Psoas muscle (tissue), 8 donors: ENCODE measurements around the gene RASSF5. TPM values are rescaled to one million over a fixed set of nuclear protein-coding genes. Genes with fewer than 3 reads are reported as not detected.
A peak's percentile ranks its signal among the peaks of the same experiment; 100 is the strongest.

ENCODE experiments used
- ATAC-seq, 4 donors: fragments of 200-7000 bp; cut with Tn5 transposase; one replicate each; pipeline ENCODE4 v1.9.1; 2020; ENCODE audit warnings: moderate library complexity in 3 of 4, mild to moderate bottlenecking in 2 of 4
- DNase-seq, 2 donors: peaks; one replicate each; pipeline ENCODE4 v3.0.0-alpha.2; 2020
- H3K27ac ChIP-seq: fragments of 200-600 bp; one replicate; pipeline ENCODE4 v1.8.0; 2022
- H3K27me3 ChIP-seq, 3 donors: fragments of 200-600 bp in 1 of 3; one replicate each; pipeline versions ENCODE4 v1.6.1 to v1.8.0; 2013 to 2022; ENCODE audit warnings: low read length in 2 of 3, mild to moderate bottlenecking in 2 of 3, moderate library complexity in 1 of 3; ENCODE audit not compliant: insufficient read depth in 3 of 3
- H3K36me3 ChIP-seq, 2 donors: fragments of 200-600 bp in 1 of 2; one replicate each; pipeline versions ENCODE4 v1.6.1 to v1.8.0; 2013 to 2022; ENCODE audit warnings: low read depth in 1 of 2, mild to moderate bottlenecking in 1 of 2, moderate library complexity in 1 of 2; ENCODE audit not compliant: insufficient read depth in 1 of 2
- H3K4me1 ChIP-seq: fragments of 200-600 bp; one replicate; pipeline ENCODE4 v1.8.0; 2022
- H3K4me3 ChIP-seq: fragments of 200-600 bp; one replicate; pipeline ENCODE4 v1.8.0; 2022; ENCODE audit warnings: mild to moderate bottlenecking
- H3K9me3 ChIP-seq: fragments of 200-600 bp; one replicate; pipeline ENCODE4 v1.8.0; 2022
- CTCF ChIP-seq: fragments of 200-600 bp; IDR thresholded peaks from one replicate; pipeline ENCODE4 v1.8.0; 2022; ENCODE audit warnings: antibody characterized with exemption
- WGBS, 3 donors: extraction: QIAGEN DNeasy Blood & Tissue Kit; methylation state at CpG; one replicate each; pipeline versions ENCODE4 v1.1.6 to v1.1.7; 2013; 5-methylcytosine and 5-hydroxymethylcytosine counted together
- intact Hi-C, 2 donors: fragments of 100-400 bp; cut with DNase I; formaldehyde crosslinking; loops; one replicate each; pipeline versions ENCODE4 v1.11.0 to v1.14.2; 2022
- polyA plus RNA-seq, 3 donors: library from polyadenylated mRNA; stranded (reverse); fragments of 200-250 nt; gene quantifications; one replicate each; pipeline ENCODE4 v1.2.3, GENCODE V29; 2013
- total RNA-seq, 4 donors: library from RNA; stranded (reverse); fragmentation: NEBNext Ultra II Directional in 2 of 4; extraction: Animal tissue kit (Norgen Biotek cat#: 25700) in 2 of 4; gene quantifications; one replicate each; pipeline versions ENCODE4 v1.2.1 to v1.2.4, GENCODE V29; 2021 to 2023
- donor health status: healthy with polysubstance abuse.
- donor health status: DM: no; HTN: no; CAD: no; lungs with moderate emphysema.
- donor health status: Bipolar disorder and iron deficiency.
- donor health status: healthy.
- donor health status: DM: yes; HTN: yes; CAD: no.
- donor health status: DM: no; HTN: no; CAD: no.
- donor health status: DM: no; HTN: no; CAD: no.
- donor health status: DM: yes; HTN: yes; CAD: no.

The RASSF5 gene
- total and polyA plus RNA-seq, 7 donors = 1.1 to 14.6 (median 1.9) TPM

- Histone ChIP-seq H3K27ac (no peak overlapping the region), H3K9me3 (no peaks in the 10 kb centered on the region), H3K36me3 (no peaks in the 10 kb centered on the region), H3K4me3 (no peak overlapping the region), H3K27me3 (peaks cover 0 to 6% (median 0%) of the 10 kb centered on the region in 3 donors), H3K4me1 (peaks cover 11% of the 10 kb centered on the region)
- no peak for TF ChIP-seq CTCF
- 52 to 86% (median 55%) methylated on average over 1 of the region's 1 CpG for WGBS, 3 donors
- intact Hi-C loops = no loop called here
- ATAC-seq = no peak
- DNase-seq = no peak
These were observed 44.2 kb upstream of the RASSF5 start for GRCh38 chr1:206463137-206463536.

DNA sequence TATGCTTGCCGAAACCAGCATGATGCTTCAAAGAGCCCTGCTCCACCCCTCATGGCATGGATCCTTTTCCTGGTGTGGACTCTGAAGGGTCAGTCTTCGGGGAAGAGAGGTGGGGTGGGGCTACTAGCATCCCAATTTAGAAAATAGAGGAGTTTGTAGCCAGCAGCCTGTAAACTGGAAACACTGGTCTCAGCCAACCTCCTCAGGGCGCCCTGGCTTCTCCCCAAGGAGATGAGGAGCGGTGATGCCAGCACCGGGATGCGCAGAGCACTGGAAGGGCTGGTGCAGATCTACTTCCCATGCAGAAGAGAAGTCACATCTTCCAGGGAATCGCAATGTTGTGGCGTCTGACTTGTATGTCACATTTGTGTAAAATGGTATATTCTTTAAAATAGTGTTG, 43.4 kb upstream of the RASSF5 start:
- no peaks in the 10 kb centered on the region for H3K9me3 ChIP-seq
- intact Hi-C loops = no loop called here
- peaks cover 11% of the 10 kb centered on the region for H3K4me1 ChIP-seq
- H3K27ac ChIP-seq = no peak overlapping the region
- no peak for DNase-seq
- WGBS, 3 donors = 88 to 93% (median 89%) methylated on average over 8 of the region's 8 CpGs
- no peak overlapping the region for H3K4me3 ChIP-seq
- no peak for ATAC-seq
- peaks cover 0 to 11% (median 0%) of the 10 kb centered on the region in 3 donors for H3K27me3 ChIP-seq
- H3K36me3 ChIP-seq = no peaks in the 10 kb centered on the region
- TF ChIP-seq CTCF = no peak

DNA sequence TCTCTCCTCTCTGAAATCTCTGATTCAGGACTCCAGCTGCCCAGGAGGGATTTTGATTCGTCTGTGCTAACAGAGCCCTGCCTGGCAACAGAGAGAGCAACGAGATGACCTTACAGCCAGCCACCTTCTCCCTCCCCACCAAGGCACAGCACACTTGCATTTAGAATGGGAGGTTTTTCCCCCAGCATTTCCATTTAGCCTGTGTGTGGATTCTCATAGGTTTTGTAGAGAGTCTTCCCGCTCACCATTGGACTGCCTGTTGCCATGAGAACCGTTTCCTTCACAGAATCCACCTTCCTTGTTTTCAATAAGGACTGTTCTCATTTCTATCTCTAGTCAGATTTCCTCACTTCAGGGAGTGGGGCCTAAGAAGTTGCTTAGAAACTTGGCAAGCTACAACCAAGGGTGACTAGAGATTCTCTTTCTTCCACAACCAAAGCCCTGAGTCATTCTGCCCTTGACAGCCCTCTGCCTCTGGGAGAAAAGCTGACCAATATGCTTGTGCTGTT, 42.8 kb upstream of the RASSF5 start:
- no peak for DNase-seq
- H3K36me3 ChIP-seq = no peaks in the 10 kb centered on the region
- H3K4me1 ChIP-seq = peaks cover 11% of the 10 kb centered on the region
- H3K27me3 ChIP-seq = peaks cover 0 to 17% (median 0%) of the 10 kb centered on the region in 3 donors
- no peak overlapping the region for H3K27ac ChIP-seq
- ATAC-seq = peak in 3 of 4 donors; percentile 51 to 59 (median 53)
- H3K9me3 ChIP-seq = no peaks in the 10 kb centered on the region
- 60 to 77% (median 66%) methylated on average over 4 of the region's 4 CpGs for WGBS, 3 donors
- TF ChIP-seq CTCF = no peak
- intact Hi-C loops = no loop called here
- H3K4me3 ChIP-seq = no peak overlapping the region

DNA sequence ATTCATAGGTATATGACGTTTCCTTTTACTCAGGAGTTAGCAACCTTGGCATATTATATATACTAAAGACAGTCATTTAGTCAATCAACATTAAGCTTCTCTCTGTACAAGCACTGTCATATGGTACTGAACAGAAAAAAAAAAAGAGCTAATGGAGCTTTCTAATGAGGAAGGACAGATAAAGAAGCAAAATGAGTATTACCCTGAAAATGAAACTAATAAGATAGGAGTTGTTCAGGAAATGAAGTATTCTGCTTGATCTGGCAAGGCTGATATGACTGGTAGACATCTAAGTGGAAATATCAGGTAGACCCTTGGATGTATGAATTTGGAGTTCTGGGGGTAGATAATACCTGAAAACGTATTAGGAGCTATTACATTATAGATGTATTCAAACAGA, 41.4 kb upstream of the RASSF5 start:
- ATAC-seq (no peak), DNase-seq (no peak)
- H3K36me3 ChIP-seq = no peaks in the 10 kb centered on the region
- no peak overlapping the region for H3K4me3 ChIP-seq
- intact Hi-C loops = no loop called here
- peaks cover 13% of the 10 kb centered on the region for H3K4me1 ChIP-seq
- WGBS, 3 donors = 69 to 81% (median 79%) methylated on average over 2 of the region's 2 CpGs
- H3K27me3 ChIP-seq = peaks cover 0 to 32% (median 0%) of the 10 kb centered on the region in 3 donors
- H3K9me3 ChIP-seq = no peaks in the 10 kb centered on the region
- H3K27ac ChIP-seq = no peak overlapping the region
- no peak for TF ChIP-seq CTCF
